Testis (tissue), 3 donors: ENCODE measurements around the gene FUT1. TPM values are rescaled to one million over a fixed set of nuclear protein-coding genes. Genes with fewer than 3 reads are reported as not detected.
"Not testable (repeated sequence)": the region's sequence is repeated elsewhere in the genome, so short reads cannot be mapped to it uniquely, and the experiment has no call there.

Experiments used
- DNase-seq: peaks from one replicate; pipeline ENCODE4 v3.0.0-alpha.2; 2019
- H3K27ac ChIP-seq, 2 donors: fragments of 200-600 bp; sonication (generic); one replicate each; pipeline ENCODE4 v1.5.1; 2019
- H3K27me3 ChIP-seq: fragments of 200-600 bp; sonication (generic); one replicate; pipeline ENCODE4 v1.5.1; 2019
- H3K36me3 ChIP-seq: fragments of 200-600 bp; sonication (generic); one replicate; pipeline ENCODE4 v1.5.1; 2017; ENCODE audit warnings: low read depth; ENCODE audit errors: missing control alignments
- H3K4me1 ChIP-seq: fragments of 200-600 bp; sonication (generic); one replicate; pipeline ENCODE4 v1.5.1; 2019
- H3K4me3 ChIP-seq, 2 donors: fragments of 200-600 bp; sonication (generic); one replicate each; pipeline ENCODE4 v1.5.1; 2017 to 2019
- H3K9me3 ChIP-seq: fragments of 200-600 bp; sonication (generic); one replicate; pipeline ENCODE4 v1.5.1; 2017
- CTCF ChIP-seq, 3 experiments: fragments of 450-650 bp in 2 of 3; fragments of 200-600 bp in 1 of 3; sonication (generic) in 1 of 3; IDR thresholded peaks; one replicate each; pipeline ENCODE4 v1.5.1; 2016 to 2019; ENCODE audit warnings: antibody characterized with exemption in 3 of 3, mild to moderate bottlenecking in 2 of 3, moderate library complexity in 1 of 3
- POLR2A ChIP-seq: fragments of 450-650 bp; IDR thresholded peaks from one replicate; pipeline ENCODE4 v1.6.1; 2017; ENCODE audit warnings: antibody characterized with exemption, mild to moderate bottlenecking, moderate library complexity
- WGBS, 2 donors: methylation state at CpG; one replicate each; pipeline ENCODE4 v1.1.5; 2018; 5-methylcytosine and 5-hydroxymethylcytosine counted together
- intact Hi-C: fragments of 100-400 bp; cut with DNase I; formaldehyde crosslinking; loops from one replicate; pipeline ENCODE4 v1.15.1; 2023; ENCODE audit warnings: low total_unique reads
- polyA plus RNA-seq: library from polyadenylated mRNA; stranded (reverse); fragments of 350-450 nt; fragmentation: Illumina TruSeq; extraction: RNeasy Lipid Tissue Mini Kit (QIAGEN cat#74804); gene quantifications from one replicate; pipeline ENCODE4 v1.2.3, GENCODE V29; 2014; ENCODE audit warnings: low read depth, low replicate concordance; ENCODE audit not compliant: insufficient read depth
- total RNA-seq, 2 donors: library from RNA; depleted of rRNA; stranded (reverse); fragments of >200 nt; gene quantifications; one replicate each; pipeline ENCODE4 v1.2.3, GENCODE V29; 2016

FUT1 gene
- total and polyA plus RNA-seq, 3 donors from 2014 or later, result 2.0 to 5.1 (median 3.6) TPM

- H3K4me3 ChIP-seq, result no peak overlapping the region
- intact Hi-C loops, result loop anchor here (10.0 kb wide), 1 partner anchor 182 kb away; no protein-coding TSS in a partner anchor
- TF ChIP-seq CTCF (IDR thresholded peaks at IDR 0.05) (no peak), POLR2A (no peak)
- H3K4me1 ChIP-seq, result peaks cover 12% of the 10 kb centered on the region
- H3K9me3 ChIP-seq, result no peaks in the 10 kb centered on the region
- 73 to 80% methylated on average over 5 to 8 of the region's 8 CpGs for WGBS, 2 donors
- H3K36me3 ChIP-seq, result no peaks in the 10 kb centered on the region
- DNase-seq, result no peak
- no peak overlapping the region for H3K27ac ChIP-seq
- H3K27me3 ChIP-seq, result no peaks in the 10 kb centered on the region
Observed at GRCh38 chr19:48793271-48793670, 40.8 kb upstream of the FUT1 start.

- H3K9me3 ChIP-seq, DNase-seq, intact Hi-C loops, H3K27me3 ChIP-seq, H3K4me1 ChIP-seq, H3K36me3 ChIP-seq, H3K27ac ChIP-seq, H3K4me3 ChIP-seq: not testable (repeated sequence)
- 86 to 89% methylated on average over 7 to 9 of the region's 9 CpGs for WGBS, 2 donors
Observed at GRCh38 chr19:48787331-48787730, 34.9 kb upstream of the FUT1 start.

GRCh38 chr19:48786422-48786821 is 34.0 kb upstream of the FUT1 start:
- H3K27me3 ChIP-seq, H3K4me3 ChIP-seq, DNase-seq, H3K36me3 ChIP-seq, H3K9me3 ChIP-seq, H3K27ac ChIP-seq, intact Hi-C loops, H3K4me1 ChIP-seq: not testable (repeated sequence)
- WGBS, 2 donors, result 89 to 97% methylated on average over 7 of the region's 7 CpGs

GRCh38 chr19:48784527-48784926 is 32.1 kb upstream of the FUT1 start:
- intact Hi-C loops, result no loop called here
- TF ChIP-seq POLR2A, result no peak
- TF ChIP-seq CTCF (IDR thresholded peaks at IDR 0.05), result no peak
- Histone ChIP-seq H3K4me1 (peaks cover 17% of the 10 kb centered on the region), H3K27ac (no peak overlapping the region), H3K9me3 (no peaks in the 10 kb centered on the region), H3K36me3 (no peaks in the 10 kb centered on the region), H3K27me3 (no peaks in the 10 kb centered on the region), H3K4me3 (no peak overlapping the region)
- no peak for DNase-seq
- WGBS, 2 donors, result 72 to 80% methylated on average over 5 of the region's 5 CpGs

- H3K4me3 ChIP-seq, result no peak overlapping the region
- no peaks in the 10 kb centered on the region for H3K9me3 ChIP-seq
- peak overlapping the region; percentile 50 to 71 for H3K27ac ChIP-seq
- TF ChIP-seq CTCF (IDR thresholded peaks at IDR 0.05) (no peak), POLR2A (no peak)
- H3K36me3 ChIP-seq, result no peaks in the 10 kb centered on the region
- DNase-seq, result peak; percentile 83
- H3K27me3 ChIP-seq, result no peaks in the 10 kb centered on the region
- intact Hi-C loops, result no loop called here
- peaks cover 17% of the 10 kb centered on the region for H3K4me1 ChIP-seq
- 55% methylated on average over 14 of the region's 14 CpGs for WGBS, 2 donors
Observed at GRCh38 chr19:48780631-48781391, 28.4 kb upstream of the FUT1 start.

GRCh38 chr19:48779636-48780035 is 27.2 kb upstream of the FUT1 start:
- Histone ChIP-seq H3K9me3 (no peaks in the 10 kb centered on the region), H3K4me3 (no peak overlapping the region), H3K27me3 (no peaks in the 10 kb centered on the region), H3K36me3 (no peaks in the 10 kb centered on the region), H3K27ac (no peak overlapping the region), H3K4me1 (peaks cover 17% of the 10 kb centered on the region)
- TF ChIP-seq POLR2A, result no peak
- no peak for TF ChIP-seq CTCF (IDR thresholded peaks at IDR 0.05)
- DNase-seq, result no peak
- intact Hi-C loops, result no loop called here
- 72 to 74% methylated on average over 1 of the region's 1 CpG for WGBS, 2 donors
